GM12878 (cell line): Measurements from ENCODE around the gene SCNM1. TPM values are rescaled to one million over a fixed set of nuclear protein-coding genes. Genes with fewer than 3 reads are reported as not detected.

Source experiments
- CHD1 ChIP-seq: IDR thresholded peaks from 2 replicates; pipeline ENCODE4 v1.6.1; 2012; ENCODE audit warnings: low read depth, low read length, improper control_type of control experiment
- CHD2 ChIP-seq: IDR thresholded peaks from 2 replicates; pipeline ENCODE4 v1.6.1; 2011; ENCODE audit warnings: low read depth, low read length, improper control_type of control experiment, borderline replicate concordance
- CREM ChIP-seq: IDR thresholded peaks from 2 replicates; pipeline ENCODE4 v1.6.1; 2014; ENCODE audit warnings: antibody characterized with exemption, low read depth
- FOS ChIP-seq: IDR thresholded peaks from 3 replicates; pipeline ENCODE4 v1.6.1; 2011; ENCODE audit warnings: borderline replicate concordance; ENCODE audit not compliant: insufficient read length; ENCODE audit errors: extremely low read depth
- FOXK2 ChIP-seq: fragments of 450-650 bp; IDR thresholded peaks from 2 replicates; pipeline ENCODE4 v1.6.1; 2017; ENCODE audit warnings: mild to moderate bottlenecking, moderate library complexity
- HDAC2 ChIP-seq: fragments of 200-600 bp; sonication (generic); IDR thresholded peaks from 2 replicates; pipeline ENCODE4 v1.6.1; 2017
- MEF2B ChIP-seq: fragments of 450-650 bp; IDR thresholded peaks from 2 replicates; pipeline ENCODE4 v1.6.1; 2018; ENCODE audit warnings: mild to moderate bottlenecking, moderate library complexity; ENCODE audit not compliant: partially characterized antibody, poor library complexity, severe bottlenecking
- MTA3 ChIP-seq: IDR thresholded peaks from 2 replicates; pipeline ENCODE4 v1.6.1; 2012; ENCODE audit warnings: low read length, inconsistent platforms, borderline replicate concordance
- MYB ChIP-seq: fragments of 150-350 bp; IDR thresholded peaks from 2 replicates; pipeline ENCODE4 v1.6.1; 2014; ENCODE audit warnings: mild to moderate bottlenecking, low read depth, low read length, borderline replicate concordance
- NFIC ChIP-seq: IDR thresholded peaks from 2 replicates; pipeline ENCODE4 v1.6.1; 2012; ENCODE audit warnings: low read depth, mild to moderate bottlenecking, inconsistent platforms, low read length, moderate library complexity
- RB1 ChIP-seq: fragments of 450-650 bp; formaldehyde crosslinking; IDR thresholded peaks from 2 replicates; pipeline ENCODE4 v1.6.1; 2017; ENCODE audit warnings: mild to moderate bottlenecking, borderline replicate concordance
- RCOR1 ChIP-seq: conservative IDR thresholded peaks from 2 replicates; pipeline ENCODE4 v1.6.1; 2012; ENCODE audit warnings: low read depth, low read length, improper control_type of control experiment
- RELA ChIP-seq: fragments of 450-650 bp; IDR thresholded peaks from 2 replicates; pipeline ENCODE4 v1.8.0; 2014; ENCODE audit warnings: borderline replicate concordance; ENCODE audit not compliant: partially characterized antibody
- RUNX3 ChIP-seq: IDR thresholded peaks from 2 replicates; pipeline ENCODE4 v1.6.1; 2012; ENCODE audit warnings: low read length, inconsistent platforms
- YY1 ChIP-seq: IDR thresholded peaks from 2 replicates; pipeline ENCODE4 v1.6.1; 2011; ENCODE audit warnings: low read depth, mild to moderate bottlenecking, low read length
- ZBED1 ChIP-seq: IDR thresholded peaks from 2 replicates; pipeline ENCODE4 v1.6.1; 2016; ENCODE audit warnings: borderline replicate concordance
- ZNF207 ChIP-seq: fragments of 450-650 bp; IDR thresholded peaks from 2 replicates; pipeline ENCODE4 v1.6.1; 2014; ENCODE audit warnings: antibody characterized with exemption, mild to moderate bottlenecking, borderline replicate concordance
- polyA plus RNA-seq, 11 experiments: library from polyadenylated mRNA; depleted of rRNA in 4 of 11; unstranded in 6 of 11; stranded (reverse) in 5 of 11; fragments of >200 nt; fragmentation: Nextera tagmentation in 4 of 11; fragmentation: Illumina TruSeq in 1 of 11; extraction: Ambion mirVana in 4 of 11; extraction: Trizol in 1 of 11; gene quantifications; 1 replicate in 1 of 11; 2 replicates in 10 of 11; pipeline versions ENCODE4 v1.2.1 to v1.2.3, GENCODE V29; 2011 to 2016; ENCODE audit warnings: inconsistent platforms in 2 of 11, missing spikeins in 2 of 11, low read depth in 1 of 11
- total RNA-seq, 4 experiments: library from RNA; depleted of rRNA in 3 of 4; stranded (reverse); fragments of >200 nt in 3 of 4; fragmentation: Illumina TruSeq in 1 of 4; extraction: Trizol in 1 of 4; gene quantifications; 2 replicates each; pipeline versions ENCODE4 v1.2.1 to v1.2.3, GENCODE V29; 2013 to 2021
- TF ChIP-seq, protein P1 (sequence below): IDR thresholded peaks from 2 replicates; pipeline ENCODE4 v1.6.1; 2011; ENCODE audit warnings: mild to moderate bottlenecking, low read depth, low read length, moderate library complexity; ENCODE audit not compliant: insufficient replicate concordance
- TF ChIP-seq, protein P2 (sequence below): fragments of 450-650 bp; formaldehyde crosslinking; IDR thresholded peaks from 2 replicates; pipeline ENCODE4 v1.4.0; 2020; ENCODE audit warnings: mild to moderate bottlenecking, moderate library complexity
- TF ChIP-seq, protein P3 (sequence below): fragments of 450-650 bp; IDR thresholded peaks from 2 replicates; pipeline ENCODE4 v1.6.1; 2017; ENCODE audit warnings: mild to moderate bottlenecking, moderate library complexity
- TF ChIP-seq, protein P4 (sequence below): fragments of 450-650 bp; IDR thresholded peaks from 2 replicates; pipeline ENCODE4 v1.6.1; 2017; ENCODE audit warnings: mild to moderate bottlenecking, low read depth, inconsistent platforms; ENCODE audit not compliant: poor library complexity, severe bottlenecking

SCNM1 gene
- total and polyA plus RNA-seq, 10 of the 15 experiments (the other 5 are each of a cell fraction or from before 2014, with no cell fraction given), result 25.8 to 207 (median 76.9) TPM

DNA sequence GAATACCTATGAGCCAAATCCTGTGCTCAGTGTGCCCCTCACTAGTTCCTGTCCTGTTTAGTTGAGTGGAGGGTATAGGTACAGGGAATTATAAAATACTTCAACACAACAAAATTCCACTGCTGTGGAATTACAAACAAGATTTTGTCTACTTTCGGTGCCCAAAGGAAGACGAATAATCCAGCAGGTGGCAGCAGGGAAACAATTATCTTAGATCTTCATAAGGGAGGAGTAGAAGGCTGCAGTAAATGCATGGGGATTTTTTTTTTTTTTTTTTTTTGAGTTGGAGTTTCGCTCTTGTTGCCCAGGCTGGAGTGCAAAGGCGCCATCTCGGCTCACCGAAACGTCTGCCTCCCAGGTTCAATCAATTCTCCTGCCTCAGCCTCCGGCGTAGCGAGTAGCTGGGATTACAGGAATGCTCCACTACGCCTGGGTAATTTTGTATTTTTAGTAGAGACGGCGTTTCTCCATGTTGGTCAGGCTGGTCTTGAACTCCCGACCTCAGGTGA, 30.4 kb downstream of the SCNM1 start (continued):
- TF ChIP-seq, protein P1, sequence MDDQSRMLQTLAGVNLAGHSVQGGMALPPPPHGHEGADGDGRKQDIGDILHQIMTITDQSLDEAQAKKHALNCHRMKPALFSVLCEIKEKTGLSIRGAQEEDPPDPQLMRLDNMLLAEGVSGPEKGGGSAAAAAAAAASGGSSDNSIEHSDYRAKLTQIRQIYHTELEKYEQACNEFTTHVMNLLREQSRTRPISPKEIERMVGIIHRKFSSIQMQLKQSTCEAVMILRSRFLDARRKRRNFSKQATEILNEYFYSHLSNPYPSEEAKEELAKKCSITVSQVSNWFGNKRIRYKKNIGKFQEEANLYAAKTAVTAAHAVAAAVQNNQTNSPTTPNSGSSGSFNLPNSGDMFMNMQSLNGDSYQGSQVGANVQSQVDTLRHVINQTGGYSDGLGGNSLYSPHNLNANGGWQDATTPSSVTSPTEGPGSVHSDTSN, result no peak
- TF ChIP-seq FOS (no peak), MEF2B (no peak), RB1 (no peak), FOXK2 (no peak), NFIC (no peak), CHD1 (no peak), CHD2 (no peak), RUNX3 (no peak), ZBED1 (no peak), CREM (no peak), MYB (no peak), RELA (no peak), RCOR1 (no peak), MTA3 (no peak), HDAC2 (no peak), YY1 (0 out of 2 replicates have a peak, but pooled peaks have one; percentile 13), ZNF207 (no peak)
- TF ChIP-seq, protein P2, sequence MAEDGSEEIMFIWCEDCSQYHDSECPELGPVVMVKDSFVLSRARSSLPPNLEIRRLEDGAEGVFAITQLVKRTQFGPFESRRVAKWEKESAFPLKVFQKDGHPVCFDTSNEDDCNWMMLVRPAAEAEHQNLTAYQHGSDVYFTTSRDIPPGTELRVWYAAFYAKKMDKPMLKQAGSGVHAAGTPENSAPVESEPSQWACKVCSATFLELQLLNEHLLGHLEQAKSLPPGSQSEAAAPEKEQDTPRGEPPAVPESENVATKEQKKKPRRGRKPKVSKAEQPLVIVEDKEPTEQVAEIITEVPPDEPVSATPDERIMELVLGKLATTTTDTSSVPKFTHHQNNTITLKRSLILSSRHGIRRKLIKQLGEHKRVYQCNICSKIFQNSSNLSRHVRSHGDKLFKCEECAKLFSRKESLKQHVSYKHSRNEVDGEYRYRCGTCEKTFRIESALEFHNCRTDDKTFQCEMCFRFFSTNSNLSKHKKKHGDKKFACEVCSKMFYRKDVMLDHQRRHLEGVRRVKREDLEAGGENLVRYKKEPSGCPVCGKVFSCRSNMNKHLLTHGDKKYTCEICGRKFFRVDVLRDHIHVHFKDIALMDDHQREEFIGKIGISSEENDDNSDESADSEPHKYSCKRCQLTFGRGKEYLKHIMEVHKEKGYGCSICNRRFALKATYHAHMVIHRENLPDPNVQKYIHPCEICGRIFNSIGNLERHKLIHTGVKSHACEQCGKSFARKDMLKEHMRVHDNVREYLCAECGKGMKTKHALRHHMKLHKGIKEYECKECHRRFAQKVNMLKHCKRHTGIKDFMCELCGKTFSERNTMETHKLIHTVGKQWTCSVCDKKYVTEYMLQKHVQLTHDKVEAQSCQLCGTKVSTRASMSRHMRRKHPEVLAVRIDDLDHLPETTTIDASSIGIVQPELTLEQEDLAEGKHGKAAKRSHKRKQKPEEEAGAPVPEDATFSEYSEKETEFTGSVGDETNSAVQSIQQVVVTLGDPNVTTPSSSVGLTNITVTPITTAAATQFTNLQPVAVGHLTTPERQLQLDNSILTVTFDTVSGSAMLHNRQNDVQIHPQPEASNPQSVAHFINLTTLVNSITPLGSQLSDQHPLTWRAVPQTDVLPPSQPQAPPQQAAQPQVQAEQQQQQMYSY, result no peak
- TF ChIP-seq, protein P3, sequence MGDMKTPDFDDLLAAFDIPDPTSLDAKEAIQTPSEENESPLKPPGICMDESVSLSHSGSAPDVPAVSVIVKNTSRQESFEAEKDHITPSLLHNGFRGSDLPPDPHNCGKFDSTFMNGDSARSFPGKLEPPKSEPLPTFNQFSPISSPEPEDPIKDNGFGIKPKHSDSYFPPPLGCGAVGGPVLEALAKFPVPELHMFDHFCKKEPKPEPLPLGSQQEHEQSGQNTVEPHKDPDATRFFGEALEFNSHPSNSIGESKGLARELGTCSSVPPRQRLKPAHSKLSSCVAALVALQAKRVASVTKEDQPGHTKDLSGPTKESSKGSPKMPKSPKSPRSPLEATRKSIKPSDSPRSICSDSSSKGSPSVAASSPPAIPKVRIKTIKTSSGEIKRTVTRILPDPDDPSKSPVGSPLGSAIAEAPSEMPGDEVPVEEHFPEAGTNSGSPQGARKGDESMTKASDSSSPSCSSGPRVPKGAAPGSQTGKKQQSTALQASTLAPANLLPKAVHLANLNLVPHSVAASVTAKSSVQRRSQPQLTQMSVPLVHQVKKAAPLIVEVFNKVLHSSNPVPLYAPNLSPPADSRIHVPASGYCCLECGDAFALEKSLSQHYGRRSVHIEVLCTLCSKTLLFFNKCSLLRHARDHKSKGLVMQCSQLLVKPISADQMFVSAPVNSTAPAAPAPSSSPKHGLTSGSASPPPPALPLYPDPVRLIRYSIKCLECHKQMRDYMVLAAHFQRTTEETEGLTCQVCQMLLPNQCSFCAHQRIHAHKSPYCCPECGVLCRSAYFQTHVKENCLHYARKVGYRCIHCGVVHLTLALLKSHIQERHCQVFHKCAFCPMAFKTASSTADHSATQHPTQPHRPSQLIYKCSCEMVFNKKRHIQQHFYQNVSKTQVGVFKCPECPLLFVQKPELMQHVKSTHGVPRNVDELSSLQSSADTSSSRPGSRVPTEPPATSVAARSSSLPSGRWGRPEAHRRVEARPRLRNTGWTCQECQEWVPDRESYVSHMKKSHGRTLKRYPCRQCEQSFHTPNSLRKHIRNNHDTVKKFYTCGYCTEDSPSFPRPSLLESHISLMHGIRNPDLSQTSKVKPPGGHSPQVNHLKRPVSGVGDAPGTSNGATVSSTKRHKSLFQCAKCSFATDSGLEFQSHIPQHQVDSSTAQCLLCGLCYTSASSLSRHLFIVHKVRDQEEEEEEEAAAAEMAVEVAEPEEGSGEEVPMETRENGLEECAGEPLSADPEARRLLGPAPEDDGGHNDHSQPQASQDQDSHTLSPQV, result no peak
- TF ChIP-seq, protein P4, sequence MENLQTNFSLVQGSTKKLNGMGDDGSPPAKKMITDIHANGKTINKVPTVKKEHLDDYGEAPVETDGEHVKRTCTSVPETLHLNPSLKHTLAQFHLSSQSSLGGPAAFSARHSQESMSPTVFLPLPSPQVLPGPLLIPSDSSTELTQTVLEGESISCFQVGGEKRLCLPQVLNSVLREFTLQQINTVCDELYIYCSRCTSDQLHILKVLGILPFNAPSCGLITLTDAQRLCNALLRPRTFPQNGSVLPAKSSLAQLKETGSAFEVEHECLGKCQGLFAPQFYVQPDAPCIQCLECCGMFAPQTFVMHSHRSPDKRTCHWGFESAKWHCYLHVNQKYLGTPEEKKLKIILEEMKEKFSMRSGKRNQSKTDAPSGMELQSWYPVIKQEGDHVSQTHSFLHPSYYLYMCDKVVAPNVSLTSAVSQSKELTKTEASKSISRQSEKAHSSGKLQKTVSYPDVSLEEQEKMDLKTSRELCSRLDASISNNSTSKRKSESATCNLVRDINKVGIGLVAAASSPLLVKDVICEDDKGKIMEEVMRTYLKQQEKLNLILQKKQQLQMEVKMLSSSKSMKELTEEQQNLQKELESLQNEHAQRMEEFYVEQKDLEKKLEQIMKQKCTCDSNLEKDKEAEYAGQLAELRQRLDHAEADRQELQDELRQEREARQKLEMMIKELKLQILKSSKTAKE, result no peak
